Ovary (tissue), 3 donors: ENCODE results near the gene NLRC4.

Experiments used
- CTCF ChIP-seq, 3 donors: fragments of 450-650 bp in 2 of 3; fragments of 200-600 bp in 1 of 3; IDR thresholded peaks; one replicate each; pipeline versions ENCODE4 v1.5.1 to v1.8.0; 2016 to 2022; ENCODE audit warnings: antibody characterized with exemption in 3 of 3, mild to moderate bottlenecking in 1 of 3
- EP300 ChIP-seq: sonication (generic); formaldehyde crosslinking; IDR thresholded peaks from one replicate; pipeline ENCODE4 v1.6.1; 2017; ENCODE audit warnings: antibody characterized with exemption
- POLR2A ChIP-seq: fragments of 450-650 bp; IDR thresholded peaks from one replicate; pipeline ENCODE4 v1.6.1; 2017; ENCODE audit warnings: antibody characterized with exemption, mild to moderate bottlenecking, moderate library complexity
- donor health status: DM: no; HTN: no; CAD: no.

- no peak for TF ChIP-seq CTCF (IDR thresholded peaks at IDR 0.05)
- no peak for TF ChIP-seq POLR2A
- no peak for TF ChIP-seq EP300
These were observed 2.6 kb downstream of the NLRC4 start for GRCh38 chr2:32262105-32262504.
